ENCODE results near the gene ADAMTSL4. TPM values are rescaled to one million over a fixed set of nuclear protein-coding genes. Genes with fewer than 3 reads are reported as not detected.

The ADAMTSL4 gene
- total RNA-seq, 4 donors from 2014 or later, result 7.2 to 22.7 (median 18.0) TPM

DNA sequence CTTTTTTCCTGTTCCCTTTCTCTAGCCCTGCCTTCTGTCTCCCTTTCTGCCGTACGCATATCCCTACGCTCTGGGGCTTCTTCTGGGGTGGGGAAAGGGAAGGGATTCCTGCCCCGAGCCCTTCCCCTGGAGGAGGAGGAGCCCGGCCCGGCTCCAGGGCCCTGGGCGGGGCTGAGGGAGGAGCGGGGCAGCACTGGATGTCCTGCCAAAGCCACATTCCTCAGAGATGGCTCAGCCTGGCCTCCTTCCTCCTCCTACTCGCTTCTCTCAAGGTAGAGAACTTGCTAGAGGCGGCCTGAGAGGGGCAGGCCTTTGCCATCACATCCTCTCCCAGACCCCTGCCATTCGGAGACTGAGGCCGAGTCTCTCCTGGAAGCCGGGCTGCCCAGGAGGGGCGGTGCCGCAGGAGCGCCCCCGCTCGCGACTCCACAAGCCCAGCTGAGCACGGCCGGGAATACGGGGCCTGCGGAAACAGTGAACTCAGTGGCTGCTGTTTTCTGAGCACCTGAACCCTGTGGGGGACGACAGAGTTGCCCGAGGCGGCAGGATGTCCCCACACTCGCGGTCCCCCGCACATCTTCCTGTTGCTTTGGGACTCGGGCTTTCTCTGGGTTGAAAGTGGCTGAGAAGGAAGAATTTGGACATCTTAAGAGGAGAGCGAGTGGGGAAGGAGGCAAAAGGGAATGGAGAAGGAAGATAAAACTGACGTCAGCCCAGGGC lies 12.2 kb downstream of the ADAMTSL4 start:
- DNase-seq (ENCODE audit: low spot score in 2 of 2), result peak; percentile 95 to 97
- H3K4me3 ChIP-seq, result peak overlapping the region; percentile 57
- WGBS, result 2% methylated on average over 15 of the region's 32 CpGs
- H3K27me3 ChIP-seq, result no peaks in the 10 kb centered on the region
- peaks cover 77% of the 10 kb centered on the region for H3K4me1 ChIP-seq
- peak; percentile 72 to 90 for TF ChIP-seq POLR2A (IDR thresholded peaks at IDR 0.05)
- TF ChIP-seq EP300 (IDR thresholded peaks at IDR 0.05), result peak; percentile 81
- TF ChIP-seq, protein P1, sequence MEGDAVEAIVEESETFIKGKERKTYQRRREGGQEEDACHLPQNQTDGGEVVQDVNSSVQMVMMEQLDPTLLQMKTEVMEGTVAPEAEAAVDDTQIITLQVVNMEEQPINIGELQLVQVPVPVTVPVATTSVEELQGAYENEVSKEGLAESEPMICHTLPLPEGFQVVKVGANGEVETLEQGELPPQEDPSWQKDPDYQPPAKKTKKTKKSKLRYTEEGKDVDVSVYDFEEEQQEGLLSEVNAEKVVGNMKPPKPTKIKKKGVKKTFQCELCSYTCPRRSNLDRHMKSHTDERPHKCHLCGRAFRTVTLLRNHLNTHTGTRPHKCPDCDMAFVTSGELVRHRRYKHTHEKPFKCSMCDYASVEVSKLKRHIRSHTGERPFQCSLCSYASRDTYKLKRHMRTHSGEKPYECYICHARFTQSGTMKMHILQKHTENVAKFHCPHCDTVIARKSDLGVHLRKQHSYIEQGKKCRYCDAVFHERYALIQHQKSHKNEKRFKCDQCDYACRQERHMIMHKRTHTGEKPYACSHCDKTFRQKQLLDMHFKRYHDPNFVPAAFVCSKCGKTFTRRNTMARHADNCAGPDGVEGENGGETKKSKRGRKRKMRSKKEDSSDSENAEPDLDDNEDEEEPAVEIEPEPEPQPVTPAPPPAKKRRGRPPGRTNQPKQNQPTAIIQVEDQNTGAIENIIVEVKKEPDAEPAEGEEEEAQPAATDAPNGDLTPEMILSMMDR (IDR thresholded peaks at IDR 0.05), result no peak
- peak; percentile 87 to 95 (median 90) for TF ChIP-seq POLR2AphosphoS5 (IDR thresholded peaks at IDR 0.05)
- H3K36me3 ChIP-seq, result peaks cover 12% of the 10 kb centered on the region
- H3K9me3 ChIP-seq, result no peaks in the 10 kb centered on the region
- H3K27ac ChIP-seq, result peak overlapping the region; percentile 100

DNA sequence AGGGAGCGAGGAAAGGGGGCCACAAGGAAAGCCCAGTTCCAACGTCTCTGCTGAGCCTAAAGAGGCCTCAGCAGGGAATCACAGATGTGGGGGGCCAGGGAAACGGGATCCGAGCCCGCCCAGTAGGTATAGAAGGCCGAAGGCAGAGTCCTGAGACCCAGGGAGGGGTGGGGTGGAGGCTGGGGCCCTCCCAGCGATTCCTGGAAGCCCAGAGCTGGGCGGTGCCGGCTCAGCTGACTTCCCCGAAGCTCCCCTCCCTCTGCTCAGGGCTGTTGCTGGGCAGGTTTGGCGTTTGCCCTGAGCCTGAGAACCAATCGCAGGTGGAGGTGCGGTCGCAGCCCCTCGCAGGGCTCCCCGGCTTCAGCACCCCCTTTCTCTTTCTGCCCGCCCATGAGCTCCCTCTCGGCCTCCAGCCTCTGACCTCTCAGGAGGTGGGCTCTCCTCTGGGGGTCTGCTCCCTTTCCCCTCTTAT lies 12.8 kb downstream of the ADAMTSL4 start:
- WGBS, result 0% methylated on average over 12 of the region's 18 CpGs
- TF ChIP-seq POLR2AphosphoS5 (IDR thresholded peaks at IDR 0.05) (peak; percentile 86 to 99 (median 92)), EP300 (IDR thresholded peaks at IDR 0.05) (peak; percentile 71), POLR2A (IDR thresholded peaks at IDR 0.05) (peak in 1 of 2 donors; percentile 37)
- TF ChIP-seq, protein P1 (IDR thresholded peaks at IDR 0.05), result no peak
- H3K9me3 ChIP-seq, result no peaks in the 10 kb centered on the region

DNA sequence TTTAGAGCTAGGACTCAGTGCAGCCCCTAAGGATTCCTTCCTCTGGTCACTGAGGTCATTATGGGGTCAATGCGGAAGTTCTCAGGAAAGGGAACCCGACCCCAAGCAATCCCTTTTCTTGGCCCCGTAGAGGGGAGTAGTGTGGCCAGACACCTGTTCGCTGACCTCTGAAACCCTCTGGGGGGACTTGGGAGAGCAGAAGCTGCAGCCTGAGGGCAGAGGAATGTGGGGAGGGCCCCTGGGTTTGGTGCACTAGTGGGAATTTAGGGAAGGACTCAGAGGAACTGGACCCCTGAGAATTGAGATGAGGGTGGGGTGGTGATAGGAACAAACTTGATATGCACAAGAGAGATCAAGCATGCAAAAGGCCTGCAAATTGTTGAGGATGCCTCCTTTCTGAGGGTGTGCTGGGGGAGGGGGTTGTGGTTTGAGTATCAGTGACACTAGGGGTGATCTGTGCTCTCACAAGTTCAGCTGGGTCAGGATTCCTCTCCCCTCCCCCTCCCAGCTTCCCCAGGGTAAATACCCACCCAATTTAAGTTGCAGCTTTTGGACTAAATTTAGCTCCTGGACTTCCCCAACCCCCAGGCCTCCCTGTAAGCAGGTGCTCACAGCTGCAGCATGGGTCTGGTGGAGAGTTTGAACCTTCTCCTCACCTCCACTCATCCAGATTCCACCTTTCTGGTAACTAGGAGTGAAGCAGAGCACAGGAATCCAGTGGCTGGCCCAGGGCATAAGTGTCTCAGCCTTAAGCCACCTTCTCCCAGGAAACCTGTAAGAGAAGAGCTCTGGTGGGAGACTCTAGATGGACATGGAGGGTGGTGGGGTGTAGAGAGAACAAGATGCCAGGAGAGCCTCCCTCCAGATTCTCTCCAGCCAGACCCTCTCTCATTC lies 13.5 kb downstream of the ADAMTSL4 start:
- 21% methylated on average over 4 of the region's 4 CpGs for WGBS
- H3K4me3 ChIP-seq, result peak overlapping the region; percentile 57
- TF ChIP-seq POLR2A (IDR thresholded peaks at IDR 0.05), result no peak
- TF ChIP-seq EP300 (IDR thresholded peaks at IDR 0.05), result no peak
- TF ChIP-seq, protein P1 (IDR thresholded peaks at IDR 0.05), result no peak
- TF ChIP-seq POLR2AphosphoS5 (IDR thresholded peaks at IDR 0.05), result no peak
- H3K4me1 ChIP-seq, result peaks cover 86% of the 10 kb centered on the region
- H3K9me3 ChIP-seq, result no peaks in the 10 kb centered on the region
- no peaks in the 10 kb centered on the region for H3K36me3 ChIP-seq
- peak overlapping the region; percentile 100 for H3K27ac ChIP-seq
- no peaks in the 10 kb centered on the region for H3K27me3 ChIP-seq
- peak in 1 of 2 donors; percentile 80 for DNase-seq (ENCODE audit: low spot score in 2 of 2)

More for the DNA sequence above, 12.8 kb downstream of the ADAMTSL4 start:
- Histone ChIP-seq H3K27me3 (no peaks in the 10 kb centered on the region), H3K36me3 (peaks cover 6% of the 10 kb centered on the region), H3K27ac (peak overlapping the region; percentile 100), H3K4me3 (peak overlapping the region; percentile 57), H3K4me1 (peaks cover 83% of the 10 kb centered on the region)
- DNase-seq (ENCODE audit: low spot score in 2 of 2), result peak; percentile 97

DNA sequence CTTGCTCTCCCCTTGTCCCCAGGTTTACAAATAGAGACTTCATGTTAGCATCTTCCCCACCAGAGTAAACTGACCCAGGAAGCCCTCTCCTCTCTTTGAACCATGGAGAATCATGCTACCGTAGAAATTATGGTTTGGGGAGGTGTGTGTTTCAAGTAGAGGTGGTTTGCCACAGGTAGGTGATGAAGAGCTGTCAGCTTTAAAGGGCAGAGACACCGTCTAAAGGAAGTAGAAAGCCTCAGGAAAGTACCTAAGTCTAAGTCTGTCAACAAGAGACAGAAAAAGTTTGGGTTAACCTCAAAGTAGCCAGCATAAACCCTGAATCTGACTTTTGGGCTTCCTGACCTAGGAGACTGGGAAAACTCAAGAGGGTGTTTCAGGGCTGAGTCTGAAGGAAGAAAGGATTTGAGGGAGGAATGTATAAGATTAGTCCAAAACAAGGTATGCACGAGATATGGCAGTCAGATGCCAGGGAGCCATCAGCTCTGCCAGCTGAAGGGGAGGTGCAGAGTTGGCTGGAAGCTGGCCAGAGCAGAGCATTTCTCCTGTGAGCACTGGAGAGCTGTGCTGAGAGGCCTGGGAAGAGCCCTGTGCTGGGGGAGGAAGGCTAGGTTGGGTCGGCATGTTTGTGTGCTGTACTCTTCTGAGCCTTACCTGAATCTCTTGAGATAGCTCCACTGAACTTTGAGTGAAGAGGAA lies 14.3 kb downstream of the ADAMTSL4 start:
- H3K27ac ChIP-seq, result peak overlapping the region; percentile 100
- no peaks in the 10 kb centered on the region for H3K27me3 ChIP-seq
- H3K9me3 ChIP-seq, result no peaks in the 10 kb centered on the region
- TF ChIP-seq EP300 (IDR thresholded peaks at IDR 0.05), result no peak
- TF ChIP-seq POLR2AphosphoS5 (IDR thresholded peaks at IDR 0.05), result no peak
- TF ChIP-seq, protein P1 (IDR thresholded peaks at IDR 0.05), result no peak
- TF ChIP-seq POLR2A (IDR thresholded peaks at IDR 0.05), result no peak
- H3K36me3 ChIP-seq, result no peaks in the 10 kb centered on the region
- H3K4me3 ChIP-seq, result peak overlapping the region; percentile 6
- 24% methylated on average over 4 of the region's 4 CpGs for WGBS
- DNase-seq (ENCODE audit: low spot score in 2 of 2), result peak in 1 of 2 donors; percentile 79
- peaks cover 87% of the 10 kb centered on the region for H3K4me1 ChIP-seq
